Activated CD4-positive, alpha-beta T cell treated with anti-CD3 and anti-CD28 coated beads, Interleukin-2, amount 50 U/mL, for 24 hours (primary cell): ENCODE measurements around the gene SERPINE3.

Experiments used
- DNase-seq, 2 donors: peaks; one replicate each; pipeline ENCODE4 v3.0.0-alpha.2; 2020; ENCODE audit warnings: low read depth in 1 of 2, low spot score in 1 of 2

The SERPINE3 gene

GRCh38 chr13:51328488-51328887 is 11.0 kb upstream of the SERPINE3 start:
- DNase-seq, result no peak

GRCh38 chr13:51329606-51330005 is 9.9 kb upstream of the SERPINE3 start:
- DNase-seq, result no peak

DNA sequence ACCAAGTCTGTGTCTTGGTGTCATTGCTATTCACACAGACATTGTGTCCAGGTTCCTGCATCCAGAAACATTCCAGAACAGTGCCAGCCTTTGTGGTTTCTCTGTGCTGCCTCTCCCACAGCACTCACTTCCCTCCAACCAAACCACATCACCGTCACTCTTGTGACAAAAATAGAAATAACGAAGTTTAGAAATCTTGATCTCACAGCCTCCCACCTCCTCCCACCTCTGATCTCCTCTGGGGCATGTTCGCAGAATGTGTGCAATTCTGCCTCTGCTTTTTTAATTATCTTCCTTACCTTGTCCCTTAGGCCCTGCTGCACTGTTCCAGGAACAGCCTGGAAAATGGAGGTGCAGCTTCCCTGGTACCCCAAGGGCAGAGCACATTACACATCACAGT is 8.7 kb upstream of the SERPINE3 start:
- DNase-seq, result no peak

- DNase-seq, result no peak
These were observed 8.1 kb upstream of the SERPINE3 start for GRCh38 chr13:51331354-51331861.

GRCh38 chr13:51332566-51333361 is 6.7 kb upstream of the SERPINE3 start:
- no peak for DNase-seq

- no peak for DNase-seq
These were observed 6.1 kb upstream of the SERPINE3 start for GRCh38 chr13:51333421-51333820.

GRCh38 chr13:51333826-51334225 is 5.7 kb upstream of the SERPINE3 start:
- no peak for DNase-seq

DNA sequence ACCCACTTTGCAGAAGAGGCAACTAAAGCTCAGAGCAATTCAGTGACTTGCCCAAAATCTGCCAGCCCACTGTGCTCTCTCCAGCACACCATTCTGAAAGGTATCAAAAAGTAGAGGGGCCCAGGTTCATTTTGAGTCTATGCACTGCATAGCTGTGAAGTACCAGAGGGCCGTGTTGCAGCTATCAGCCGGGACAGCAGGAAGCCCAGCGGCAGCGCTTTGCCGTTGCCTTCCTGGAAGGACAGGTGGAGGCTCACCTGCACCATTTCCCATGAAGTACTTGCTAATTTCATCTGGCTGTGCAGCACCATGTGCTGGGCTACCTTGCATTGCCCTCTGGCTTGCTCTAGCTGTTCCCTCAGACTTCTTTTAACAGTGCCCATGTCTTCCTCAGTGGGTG is 2.7 kb upstream of the SERPINE3 start:
- no peak for DNase-seq

- no peak for DNase-seq
These were observed 651 bp downstream of the SERPINE3 start for GRCh38 chr13:51339952-51340732.

DNA sequence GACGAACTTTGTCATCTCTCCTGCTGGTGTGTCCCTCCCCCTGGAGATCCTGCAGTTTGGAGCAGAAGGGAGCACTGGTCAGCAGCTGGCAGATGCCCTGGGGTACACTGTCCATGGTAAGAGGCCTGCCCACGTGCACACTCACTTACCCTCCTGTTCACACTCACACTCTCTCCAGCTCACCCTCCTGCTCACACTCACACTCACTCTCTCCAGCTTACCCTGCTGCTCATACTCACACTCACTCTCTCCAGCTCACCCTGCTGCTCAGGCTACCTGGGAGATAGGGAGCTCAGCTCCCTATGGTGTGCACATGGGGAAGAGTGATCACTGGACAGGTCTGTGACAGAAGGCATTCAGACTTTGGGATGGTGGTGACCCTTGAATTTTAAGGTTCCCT is 1.7 kb downstream of the SERPINE3 start:
- no peak for DNase-seq

- no peak for DNase-seq
These were observed 2.3 kb downstream of the SERPINE3 start for GRCh38 chr13:51341791-51342190.

- no peak for DNase-seq
These were observed 3.2 kb downstream of the SERPINE3 start for GRCh38 chr13:51342706-51343105.

DNA sequence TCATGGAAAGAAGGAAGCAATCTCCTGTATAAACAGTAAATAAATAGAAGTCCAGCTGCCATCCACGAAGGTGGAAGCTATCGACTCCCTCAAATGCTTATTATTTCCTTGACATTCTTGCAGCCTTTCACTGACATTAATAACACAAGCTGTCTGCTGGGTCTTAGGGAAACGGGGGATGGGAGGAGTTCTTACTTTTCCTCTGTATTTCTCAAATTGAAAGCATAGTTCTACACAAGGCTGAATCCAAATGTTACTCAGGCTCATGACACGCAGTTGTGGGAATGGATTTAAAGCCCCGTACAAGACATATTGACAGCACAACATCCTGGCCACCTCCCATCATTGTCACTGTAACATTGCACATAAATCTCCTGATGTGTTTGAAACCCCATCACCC is 4.0 kb downstream of the SERPINE3 start:
- no peak for DNase-seq

DNA sequence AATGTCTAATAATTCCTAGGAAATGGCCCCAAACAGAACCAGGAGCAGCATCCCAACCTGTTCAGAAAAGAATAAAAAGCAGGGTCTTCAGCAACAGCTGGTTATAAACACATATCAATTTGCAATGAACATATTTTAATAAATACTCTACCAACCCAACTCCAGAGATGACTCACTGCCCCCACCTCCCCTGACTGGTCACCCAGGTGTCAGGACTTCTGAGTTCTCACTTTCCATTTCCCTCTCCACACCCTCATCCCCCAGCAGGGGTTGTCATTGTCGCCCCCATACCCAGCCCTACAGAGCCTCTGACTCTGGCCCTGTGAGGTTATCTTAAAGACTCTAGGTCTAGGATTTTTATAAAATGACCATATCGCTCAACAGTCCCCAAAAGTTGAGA is 6.9 kb downstream of the SERPINE3 start:
- no peak for DNase-seq

DNA sequence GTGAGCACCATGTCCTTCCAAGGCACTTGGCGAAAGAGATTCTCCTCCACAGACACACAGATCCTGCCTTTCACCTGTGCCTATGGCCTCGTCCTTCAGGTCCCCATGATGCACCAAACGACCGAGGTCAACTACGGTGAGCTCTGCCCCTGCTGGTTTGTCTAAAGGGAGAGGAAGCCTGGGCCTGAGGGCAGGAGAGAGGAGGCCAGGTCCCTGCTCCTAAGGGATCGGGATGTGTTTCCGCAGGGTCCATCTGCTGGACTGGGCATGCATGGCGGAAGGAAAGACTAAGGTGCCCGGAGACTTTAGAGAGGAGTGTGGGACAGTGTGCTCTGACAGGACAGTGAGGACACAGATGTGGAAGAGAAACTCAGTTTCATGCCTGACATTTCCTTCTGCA is 7.6 kb downstream of the SERPINE3 start:
- DNase-seq, result no peak

DNA sequence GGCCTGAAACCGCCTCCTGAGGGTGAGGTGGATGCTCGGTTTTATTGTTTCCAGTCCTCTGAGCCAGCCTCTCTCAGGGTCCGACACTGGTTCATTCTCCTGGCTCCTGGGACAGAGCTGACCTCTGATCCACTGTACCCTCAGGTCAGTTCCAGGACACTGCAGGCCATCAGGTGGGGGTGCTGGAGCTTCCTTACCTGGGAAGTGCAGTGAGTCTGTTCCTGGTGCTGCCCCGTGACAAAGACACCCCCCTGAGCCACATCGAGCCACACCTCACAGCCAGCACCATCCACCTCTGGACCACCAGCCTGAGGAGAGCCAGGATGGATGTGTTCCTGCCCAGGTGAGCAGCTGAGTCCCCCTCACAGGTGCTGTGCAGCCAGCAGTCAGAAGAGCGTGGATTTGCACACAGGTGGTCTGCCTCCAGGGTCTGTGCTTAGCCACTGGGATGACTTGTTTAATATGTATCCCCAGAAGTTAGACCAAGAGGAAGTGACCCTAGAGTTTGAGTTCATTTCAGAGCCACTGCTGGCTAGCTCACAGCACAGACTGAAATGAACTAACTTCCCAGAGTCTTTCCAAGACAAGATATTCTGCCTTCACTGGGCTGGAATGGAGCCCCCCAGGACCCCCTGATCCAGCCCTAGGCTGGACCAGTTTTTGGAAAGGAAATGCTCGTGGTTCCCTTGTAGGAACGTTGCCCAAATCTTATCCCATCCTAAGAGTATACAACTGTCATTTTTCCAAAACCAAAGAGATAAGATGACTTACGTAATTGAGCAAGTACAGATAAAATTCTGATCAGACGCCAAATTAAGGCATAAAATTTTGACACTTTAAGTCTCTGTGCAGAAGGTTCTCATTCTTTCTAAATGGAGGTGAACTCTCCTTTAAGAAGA is 8.8 kb downstream of the SERPINE3 start:
- DNase-seq, result no peak

- DNase-seq, result no peak
These were observed 9.5 kb downstream of the SERPINE3 start for GRCh38 chr13:51349016-51349415.

DNA sequence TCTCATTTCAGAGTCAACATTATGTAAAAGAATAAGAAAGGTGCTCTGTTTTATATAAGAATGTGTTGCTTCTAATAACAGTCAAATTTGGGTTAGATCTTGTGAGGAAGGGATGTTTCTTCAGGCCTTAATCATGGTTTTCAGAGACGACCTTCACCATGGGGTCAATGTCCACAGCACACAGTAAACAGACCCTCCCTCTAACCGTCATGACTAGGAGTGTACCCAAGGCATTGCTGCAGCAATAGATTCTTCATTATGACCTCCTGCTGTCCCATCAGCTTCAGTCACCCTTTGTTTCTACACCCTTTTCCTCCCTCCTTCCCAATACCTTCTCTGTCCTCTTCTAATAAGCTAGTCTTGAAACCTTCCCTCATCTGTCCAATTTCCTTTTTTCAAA is 15.7 kb downstream of the SERPINE3 start:
- DNase-seq, result no peak

DNA sequence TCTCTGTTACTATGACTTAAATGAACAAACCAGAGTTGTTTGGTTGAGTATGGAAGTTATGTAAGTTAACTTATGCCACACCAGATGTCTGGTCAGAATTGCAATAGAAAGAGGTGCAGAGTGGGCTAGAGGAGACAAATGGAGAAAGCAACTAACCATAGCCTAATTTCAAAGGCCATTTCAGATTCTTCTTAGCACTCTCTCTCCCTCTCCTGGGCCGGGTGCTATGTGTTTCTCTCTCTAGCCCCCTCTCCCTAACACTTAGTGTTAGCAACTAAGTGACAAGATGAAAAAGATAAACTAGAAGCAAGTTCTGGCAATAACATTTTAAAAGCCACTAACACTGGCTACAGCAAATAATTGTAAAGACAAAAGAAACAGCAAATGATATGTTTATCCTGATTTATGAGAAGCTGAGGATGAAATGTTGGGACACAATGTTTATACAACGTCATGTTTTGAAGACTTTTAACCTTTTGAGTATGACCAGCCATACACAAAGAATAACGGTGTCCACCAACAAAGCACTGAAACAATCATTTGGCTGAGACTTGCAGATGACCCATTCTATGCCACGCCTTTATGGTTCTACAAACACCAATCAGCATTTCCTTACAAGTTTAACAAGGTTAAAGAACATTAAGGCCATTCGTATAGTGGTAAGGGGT is 18.6 kb downstream of the SERPINE3 start:
- no peak for DNase-seq

GRCh38 chr13:51359352-51359751 is 19.9 kb downstream of the SERPINE3 start:
- no peak for DNase-seq

GRCh38 chr13:51360489-51360888 is 21.0 kb downstream of the SERPINE3 start:
- DNase-seq, result no peak
